ENCODE results near the gene ZNF518A.
"Not testable (repeated sequence)": the region's sequence is repeated elsewhere in the genome, so short reads cannot be mapped to it uniquely, and the experiment has no call there.

The ZNF518A gene

GRCh38 chr10:96137567-96137966 is 7.5 kb downstream of the ZNF518A start:
- DNase-seq (ENCODE audit: low spot score): no peak

- no peak for DNase-seq (ENCODE audit: low spot score)
Observed at GRCh38 chr10:96138102-96138501, 8.0 kb downstream of the ZNF518A start.

DNA sequence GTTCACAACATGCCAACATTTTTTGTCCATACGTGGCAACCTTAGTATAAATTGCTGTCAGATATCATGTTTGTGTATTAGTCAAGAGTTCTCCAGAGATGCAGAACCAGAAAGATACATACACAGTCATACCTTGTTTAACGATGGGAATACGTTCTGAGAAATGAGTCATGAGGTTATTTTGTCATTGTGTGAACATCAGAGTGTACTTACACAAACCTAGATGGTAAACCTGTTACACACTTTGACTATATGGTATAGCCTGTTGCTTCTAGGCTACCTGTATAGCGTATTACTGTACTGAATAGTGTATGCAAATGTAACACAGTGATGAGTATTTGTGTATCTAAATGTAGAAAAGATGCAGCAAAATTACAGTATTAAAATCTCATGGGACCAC is 22.3 kb downstream of the ZNF518A start:
- no peak for DNase-seq (ENCODE audit: low spot score)

DNA sequence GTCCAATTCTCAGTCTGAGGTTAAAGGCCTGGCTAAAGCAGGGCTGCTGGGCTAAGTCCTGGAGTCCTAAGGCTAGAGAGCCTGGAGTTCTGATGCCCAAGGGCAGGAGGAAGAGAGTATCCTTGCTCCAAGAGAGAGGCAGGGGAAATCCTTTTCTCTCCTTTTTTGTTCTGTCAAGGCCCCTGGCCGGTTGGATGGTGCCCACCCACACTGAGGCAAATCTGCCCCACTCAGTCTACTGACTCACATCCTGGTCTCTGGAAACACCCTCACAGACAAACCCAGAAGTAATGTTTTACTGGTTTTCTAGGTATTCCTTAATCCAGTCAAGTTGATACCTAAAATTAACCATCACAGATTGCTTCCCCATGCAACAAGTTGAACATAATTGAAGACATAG is 23.0 kb downstream of the ZNF518A start:
- DNase-seq (ENCODE audit: low spot score): no peak

DNA sequence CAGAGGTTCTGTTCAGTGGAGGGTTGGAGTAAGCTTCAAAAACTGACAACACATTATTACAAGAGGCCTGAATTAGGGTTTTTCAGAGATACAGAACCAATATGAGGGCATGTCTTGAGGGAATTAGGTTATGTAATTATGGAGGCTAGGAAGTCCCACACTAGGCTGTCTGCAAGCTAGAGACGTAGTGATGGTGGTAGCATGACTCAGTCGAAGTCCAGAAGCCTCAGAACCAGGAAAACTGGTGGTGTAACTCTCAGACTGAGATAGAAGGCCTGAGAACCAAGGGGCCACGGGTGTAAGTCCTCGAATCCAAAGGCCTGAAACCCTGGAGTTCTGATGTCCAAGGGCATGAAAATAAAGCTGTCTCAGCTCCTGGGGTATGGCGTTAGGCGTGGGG is 35.6 kb downstream of the ZNF518A start:
- no peak for DNase-seq (ENCODE audit: low spot score)

DNA sequence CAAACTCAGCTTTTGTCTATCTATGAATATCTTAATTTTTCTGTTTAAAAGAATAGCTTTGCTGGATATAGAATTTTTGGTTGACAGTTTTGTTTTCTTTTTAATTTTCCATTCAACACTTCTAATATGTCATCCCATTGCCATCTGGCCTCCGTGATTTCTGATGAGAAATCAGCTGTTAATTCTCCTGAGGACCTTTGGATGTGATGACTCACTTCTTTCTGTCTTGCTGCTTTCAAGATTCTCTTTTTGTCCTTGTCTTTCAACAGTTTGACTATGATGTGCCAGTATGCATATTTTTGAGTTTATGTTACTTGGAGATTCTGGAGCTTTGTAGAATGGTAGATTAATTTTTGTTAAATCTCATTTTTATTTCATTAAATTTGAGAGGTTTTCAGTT is 38.4 kb downstream of the ZNF518A start:
- no peak for DNase-seq (ENCODE audit: low spot score)

DNA sequence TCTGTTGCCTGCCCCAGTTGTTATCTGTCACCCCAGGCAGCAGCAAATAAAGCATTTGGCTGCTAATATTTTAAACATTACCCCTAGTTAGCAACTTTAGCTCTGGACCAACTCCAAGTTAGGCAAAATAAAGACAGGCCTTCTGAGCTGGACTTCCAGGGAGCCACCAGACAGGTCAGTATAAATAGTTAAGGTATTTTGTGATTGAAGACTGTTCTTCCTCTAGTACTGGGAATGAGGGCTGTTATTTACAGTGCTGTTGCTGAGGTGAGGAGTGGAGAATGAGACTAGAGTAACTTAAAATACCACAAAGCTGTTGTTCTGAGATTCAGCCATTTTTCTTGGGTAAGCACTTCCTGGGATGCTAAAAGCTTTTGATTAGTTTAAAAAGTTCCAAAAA is 40.1 kb downstream of the ZNF518A start:
- DNase-seq (ENCODE audit: low spot score): no peak

DNA sequence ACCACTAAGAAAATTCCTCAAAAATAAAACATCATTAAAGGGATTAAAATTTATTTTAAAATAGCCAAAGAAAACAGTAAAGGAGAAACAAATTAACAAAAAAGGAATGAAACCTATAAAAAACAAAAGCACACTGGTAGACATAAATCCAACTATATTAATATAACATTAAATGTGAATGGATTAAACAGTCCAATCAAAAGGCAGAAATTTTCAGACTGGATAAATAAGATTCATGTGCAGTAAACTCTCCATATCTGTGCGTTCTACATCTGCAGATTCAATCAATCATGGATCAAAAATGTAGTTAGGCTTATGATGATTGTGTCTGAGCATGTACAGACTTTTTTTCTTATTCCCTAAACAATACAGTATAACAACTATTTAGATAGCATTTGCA is 42.6 kb downstream of the ZNF518A start:
- no peak for DNase-seq (ENCODE audit: low spot score)

- DNase-seq (ENCODE audit: low spot score): no peak
Observed at GRCh38 chr10:96176985-96177384, 46.9 kb downstream of the ZNF518A start.

DNA sequence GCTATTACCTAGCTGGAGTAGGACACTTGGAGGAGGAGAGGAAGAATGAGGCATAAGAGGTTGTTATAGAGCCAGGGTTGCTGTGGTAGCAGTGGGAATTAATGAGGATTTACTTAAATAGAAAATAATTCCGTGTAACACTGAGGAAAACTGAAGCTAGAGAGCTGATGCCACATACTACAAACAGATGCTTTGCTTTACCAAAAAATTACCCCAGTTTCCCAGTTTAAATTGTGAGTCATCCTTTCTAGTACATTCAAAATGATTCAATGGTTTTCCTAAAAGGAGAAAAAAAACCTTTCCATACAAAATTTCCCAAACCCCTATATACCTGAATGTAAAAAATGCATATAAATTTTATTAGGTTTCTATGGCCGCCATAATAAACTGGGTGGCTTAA is 58.3 kb downstream of the ZNF518A start:
- no peak for DNase-seq (ENCODE audit: low spot score)

DNA sequence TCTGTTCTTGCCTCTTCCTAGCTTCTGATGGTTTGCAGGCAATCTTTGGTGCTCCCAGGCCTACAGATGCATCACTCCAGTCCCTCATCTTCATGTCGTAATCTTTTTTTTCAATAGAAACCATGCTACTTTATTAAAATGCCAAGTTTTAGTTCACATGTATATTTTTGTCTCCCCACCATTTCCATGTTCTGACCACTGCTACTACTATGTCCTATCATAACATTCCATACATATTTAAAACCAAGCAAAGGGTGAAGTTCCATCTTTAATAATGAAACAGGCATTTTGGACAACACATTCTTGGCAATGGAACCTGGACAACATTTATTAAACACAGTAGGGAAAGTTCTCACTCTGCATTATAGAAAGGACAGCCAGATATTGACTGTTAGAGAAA is 58.8 kb downstream of the ZNF518A start:
- DNase-seq (ENCODE audit: low spot score): no peak

- DNase-seq (ENCODE audit: low spot score): not testable (repeated sequence)
Observed at GRCh38 chr10:96189505-96189904, 59.4 kb downstream of the ZNF518A start.

GRCh38 chr10:96201525-96201924 is 71.4 kb downstream of the ZNF518A start:
- no peak for DNase-seq (ENCODE audit: low spot score)

- DNase-seq (ENCODE audit: low spot score): no peak
Observed at GRCh38 chr10:96205580-96205979, 75.5 kb downstream of the ZNF518A start.

DNA sequence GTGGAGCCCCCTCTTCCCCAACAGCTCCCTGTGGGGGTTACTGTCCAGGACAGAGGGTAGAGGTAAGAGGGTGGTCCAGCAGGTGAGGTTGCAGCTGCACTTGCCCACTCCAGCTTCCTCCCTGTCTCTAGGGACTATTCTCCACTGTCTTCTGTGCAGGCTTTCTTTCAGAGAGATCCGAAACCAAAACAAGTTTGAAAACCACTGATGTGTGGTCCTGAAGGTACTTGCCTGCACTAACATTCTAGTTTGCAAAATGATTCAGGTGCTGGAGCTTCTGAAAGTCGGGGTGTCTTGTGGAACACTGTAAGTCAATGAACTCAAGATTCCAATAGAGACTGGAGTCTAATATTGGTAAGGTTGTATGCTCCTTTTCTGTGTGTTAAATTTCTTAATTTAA is 78.2 kb downstream of the ZNF518A start:
- DNase-seq (ENCODE audit: low spot score): no peak

- no peak for DNase-seq (ENCODE audit: low spot score)
Observed at GRCh38 chr10:96208946-96209345, 78.8 kb downstream of the ZNF518A start.

DNA sequence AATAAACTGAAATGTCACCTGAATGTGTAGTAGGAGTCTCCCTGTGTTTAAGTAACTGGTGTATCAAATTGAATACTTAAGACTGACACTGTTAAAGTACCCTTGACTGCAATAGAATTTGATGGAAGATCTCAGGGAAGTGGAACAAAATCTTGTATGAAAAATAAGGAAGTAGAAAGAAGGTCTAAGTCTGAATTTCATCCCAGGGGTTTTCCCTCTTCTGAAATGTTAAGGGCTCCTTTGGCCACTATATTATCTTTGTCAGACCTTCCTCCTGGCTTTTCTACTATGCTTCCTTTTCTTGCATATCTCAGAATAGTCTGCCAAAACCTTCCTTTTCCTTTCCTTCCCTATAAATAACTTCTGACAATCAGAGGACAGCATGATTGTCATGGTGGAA is 81.7 kb downstream of the ZNF518A start:
- no peak for DNase-seq (ENCODE audit: low spot score)

GRCh38 chr10:96212911-96213310 is 82.8 kb downstream of the ZNF518A start:
- no peak for DNase-seq (ENCODE audit: low spot score)
